GM18502 (cell line): ENCODE measurements around the gene MRTFB.

ENCODE experiments used
- ATAC-seq: cut with Tn5 transposase; IDR thresholded peaks from one replicate; pipeline ENCODE4 v1.9.1; 2021; ENCODE audit warnings: mild to moderate bottlenecking; ENCODE audit not compliant: unreplicated experiment, poor library complexity

The MRTFB gene

GRCh38 chr16:14063618-14064581, 7.2 kb upstream of the MRTFB start:
- no peak for ATAC-seq

- ATAC-seq: no peak
These were observed 1.3 kb upstream of the MRTFB start for GRCh38 chr16:14069818-14070217.

GRCh38 chr16:14070555-14070876, 603 bp upstream of the MRTFB start:
- no peak for ATAC-seq

- peak; percentile 35 for ATAC-seq
These were observed 605 bp downstream of the MRTFB start for GRCh38 chr16:14071576-14072271.

- no peak for ATAC-seq
These were observed 1.2 kb downstream of the MRTFB start for GRCh38 chr16:14072360-14072759.

GRCh38 chr16:14074544-14074943, 3.4 kb downstream of the MRTFB start:
- ATAC-seq: no peak

GRCh38 chr16:14077918-14078317, 6.8 kb downstream of the MRTFB start:
- no peak for ATAC-seq

GRCh38 chr16:14086477-14086876, 15.4 kb downstream of the MRTFB start:
- ATAC-seq: no peak

- ATAC-seq: no peak
These were observed 16.1 kb downstream of the MRTFB start for GRCh38 chr16:14087181-14087580.

GRCh38 chr16:14087590-14088154, 16.6 kb downstream of the MRTFB start:
- no peak for ATAC-seq

- ATAC-seq: no peak
These were observed 17.1 kb downstream of the MRTFB start for GRCh38 chr16:14088155-14088753.

GRCh38 chr16:14089283-14089823, 18.2 kb downstream of the MRTFB start:
- no peak for ATAC-seq

- ATAC-seq: no peak
These were observed 21.4 kb downstream of the MRTFB start for GRCh38 chr16:14092561-14092960.

- no peak for ATAC-seq
These were observed 24.9 kb downstream of the MRTFB start for GRCh38 chr16:14095883-14096551.

- ATAC-seq: no peak
These were observed 26.3 kb downstream of the MRTFB start for GRCh38 chr16:14097182-14097959.

- no peak for ATAC-seq
These were observed 27.0 kb downstream of the MRTFB start for GRCh38 chr16:14098081-14098480.

- ATAC-seq: no peak
These were observed 29.7 kb downstream of the MRTFB start for GRCh38 chr16:14100825-14101224.

GRCh38 chr16:14101415-14101814, 30.3 kb downstream of the MRTFB start:
- ATAC-seq: no peak
